H9 (cell line): Measurements from ENCODE around the gene TPGS2. TPM values are rescaled to one million over a fixed set of nuclear protein-coding genes. Genes with fewer than 3 reads are reported as not detected.

ENCODE experiments used
- DNase-seq: peaks from one replicate; pipeline ENCODE4 v3.0.0-alpha.2; 2017
- H2AFZ ChIP-seq: one replicate; pipeline ENCODE4 v1.6.1; 2013; ENCODE audit warnings: mild to moderate bottlenecking, low read length, control low read depth, moderate library complexity
- H2AK5ac ChIP-seq: 2 replicates; pipeline ENCODE4 v1.6.1; 2013; ENCODE audit warnings: low read length, control low read depth, mixed read lengths; ENCODE audit not compliant: insufficient read length
- H2BK120ac ChIP-seq: one replicate; pipeline ENCODE4 v1.6.1; 2013; ENCODE audit warnings: low read depth, mild to moderate bottlenecking, low read length, control low read depth, inconsistent platforms; ENCODE audit not compliant: poor library complexity, severe bottlenecking
- H2BK12ac ChIP-seq: 2 replicates; pipeline ENCODE4 v1.6.1; 2013; ENCODE audit warnings: low read length, control low read depth, mixed read lengths, low read depth; ENCODE audit not compliant: insufficient read length
- H2BK15ac ChIP-seq: 2 replicates; pipeline ENCODE4 v1.6.1; 2013; ENCODE audit warnings: low read depth, low read length, control low read depth
- H2BK20ac ChIP-seq: one replicate; pipeline ENCODE4 v1.6.1; 2013; ENCODE audit warnings: low read depth, mild to moderate bottlenecking, low read length, control low read depth, inconsistent platforms; ENCODE audit not compliant: poor library complexity, severe bottlenecking
- H2BK5ac ChIP-seq: 2 replicates; pipeline ENCODE4 v1.6.1; 2013; ENCODE audit warnings: low read length, control low read depth, mixed read lengths; ENCODE audit not compliant: insufficient read length
- H3K14ac ChIP-seq: 2 replicates; pipeline ENCODE4 v1.6.1; 2013; ENCODE audit warnings: low read length, control low read depth; ENCODE audit not compliant: insufficient read depth
- H3K18ac ChIP-seq: 2 replicates; pipeline ENCODE4 v1.6.1; 2013; ENCODE audit warnings: low read depth, mild to moderate bottlenecking, mixed read lengths, low read length, control low read depth; ENCODE audit not compliant: insufficient read length
- H3K23ac ChIP-seq: 2 replicates; pipeline ENCODE4 v1.6.1; 2013; ENCODE audit warnings: low read length, control low read depth, mixed read lengths, low read depth; ENCODE audit not compliant: insufficient read length
- H3K23me2 ChIP-seq: 2 replicates; pipeline ENCODE4 v1.6.1; 2013; ENCODE audit warnings: low read depth, mild to moderate bottlenecking, mixed read lengths, low read length, control low read depth; ENCODE audit not compliant: insufficient read length, poor library complexity, severe bottlenecking
- H3K27ac ChIP-seq: 2 replicates; pipeline ENCODE4 v1.5.1; 2013; ENCODE audit warnings: low read length, control low read depth, mixed read lengths, low read depth; ENCODE audit not compliant: insufficient read length
- H3K27me3 ChIP-seq: 2 replicates; pipeline ENCODE4 v1.6.1; 2013; ENCODE audit warnings: low read length, control low read depth, inconsistent platforms; ENCODE audit not compliant: insufficient read depth
- H3K4ac ChIP-seq: 2 replicates; pipeline ENCODE4 v1.6.1; 2013; ENCODE audit warnings: low read depth, mild to moderate bottlenecking, control low read depth, inconsistent platforms, low read length, moderate library complexity
- H3K4me1 ChIP-seq: 2 replicates; pipeline ENCODE4 v1.6.1; 2013; ENCODE audit warnings: low read length, control low read depth, inconsistent platforms; ENCODE audit not compliant: insufficient read depth
- H3K4me2 ChIP-seq: 2 replicates; pipeline ENCODE4 v1.6.1; 2013; ENCODE audit warnings: low read length, control low read depth, mixed read lengths; ENCODE audit not compliant: insufficient read length, insufficient read depth
- H3K56ac ChIP-seq: 2 replicates; pipeline ENCODE4 v1.6.1; 2013; ENCODE audit warnings: low read depth, mild to moderate bottlenecking, mixed read lengths, low read length, control low read depth; ENCODE audit not compliant: insufficient read length
- H3K79me1 ChIP-seq: 2 replicates; pipeline ENCODE4 v1.6.1; 2013; ENCODE audit warnings: low read depth, mild to moderate bottlenecking, moderate library complexity, low read length, control low read depth, inconsistent platforms; ENCODE audit not compliant: insufficient read depth, poor library complexity, severe bottlenecking
- H3K79me2 ChIP-seq: 2 replicates; pipeline ENCODE4 v1.6.1; 2013; ENCODE audit warnings: low read length, control low read depth, inconsistent platforms; ENCODE audit not compliant: insufficient read depth
- H3K9ac ChIP-seq: 2 replicates; pipeline ENCODE4 v1.6.1; 2013; ENCODE audit warnings: low read length, control low read depth, mixed read lengths; ENCODE audit not compliant: insufficient read length; ENCODE audit errors: extremely low read depth
- H3K9me3 ChIP-seq: one replicate; pipeline ENCODE4 v1.6.1; 2013; ENCODE audit warnings: low read depth, low read length, inconsistent platforms; ENCODE audit not compliant: control insufficient read depth
- H3T11ph ChIP-seq: one replicate; pipeline ENCODE4 v1.6.1; 2013; ENCODE audit warnings: mild to moderate bottlenecking, low read length, control low read depth, inconsistent platforms
- H4K20me1 ChIP-seq: one replicate; pipeline ENCODE4 v1.6.1; 2013; ENCODE audit not compliant: control insufficient read depth, insufficient read length, insufficient read depth
- H4K5ac ChIP-seq: 2 replicates; pipeline ENCODE4 v1.6.1; 2013; ENCODE audit warnings: low read depth, mild to moderate bottlenecking, mixed read lengths, low read length, control low read depth; ENCODE audit not compliant: insufficient read length
- H4K8ac ChIP-seq: replicated peaks from 2 replicates; pipeline ENCODE4 v1.6.1; 2013; ENCODE audit warnings: low read length, control low read depth, mixed read lengths, low read depth; ENCODE audit not compliant: insufficient read length
- H4K91ac ChIP-seq: 2 replicates; pipeline ENCODE4 v1.6.1; 2013; ENCODE audit warnings: low read depth, mild to moderate bottlenecking, moderate library complexity, mixed read lengths, low read length, control low read depth; ENCODE audit not compliant: insufficient read length
- H3K27ac Mint-ChIP-seq, 3 experiments: 2 replicates in 2 of 3; 3 replicates in 1 of 3; pipeline ENCODE4 v1.8.0; 2020 to 2021; ENCODE audit warnings: mixed read lengths in 3 of 3, mild to moderate bottlenecking in 1 of 3, moderate library complexity in 1 of 3
- H3K27me3 Mint-ChIP-seq: 2 replicates; pipeline ENCODE4 v1.8.0; 2021; ENCODE audit warnings: low read depth, mild to moderate bottlenecking, moderate library complexity, mixed read lengths
- H3K36me3 Mint-ChIP-seq, 3 experiments: 2 replicates in 2 of 3; 3 replicates in 1 of 3; pipeline ENCODE4 v1.8.0; 2020 to 2021; ENCODE audit warnings: low read depth in 3 of 3, mixed read lengths in 3 of 3; ENCODE audit not compliant: insufficient read depth in 1 of 3
- H3K4me1 Mint-ChIP-seq, 2 experiments: 2 replicates each; pipeline ENCODE4 v1.8.0; 2020; ENCODE audit warnings: mixed read lengths in 2 of 2
- H3K4me3 Mint-ChIP-seq, 2 experiments: 2 replicates in 1 of 2; 3 replicates in 1 of 2; pipeline ENCODE4 v1.8.0; 2020 to 2021; ENCODE audit warnings: mild to moderate bottlenecking in 2 of 2, mixed read lengths in 2 of 2, moderate library complexity in 1 of 2
- H3K9me3 Mint-ChIP-seq, 2 experiments: 2 replicates in 1 of 2; 3 replicates in 1 of 2; pipeline ENCODE4 v1.8.0; 2020; ENCODE audit warnings: mild to moderate bottlenecking in 2 of 2, mixed read lengths in 2 of 2, moderate library complexity in 1 of 2
- WGBS: extraction: QIAGEN DNeasy Blood & Tissue Kit; methylation state at CpG from one replicate; pipeline ENCODE4 v1.1.7; 2013; ENCODE audit warnings: missing lambda C conversion rate, low lambda C conversion rate, mixed read lengths; ENCODE audit not compliant: insufficient read length; ENCODE audit errors: extremely low coverage; 5-methylcytosine and 5-hydroxymethylcytosine counted together
- total RNA-seq: library from RNA; stranded (reverse); gene quantifications from 2 replicates; pipeline ENCODE4 v1.2.1, GENCODE V29; 2021
- TF ChIP-seq, protein P1 (sequence below): fragments of 200-600 bp; sonication (generic); conservative IDR thresholded peaks from 3 replicates; pipeline ENCODE4 v1.8.0; 2021; ENCODE audit warnings: antibody characterized with exemption, mild to moderate bottlenecking

The TPGS2 gene
- total RNA-seq, 1 experiment from 2014 or later = 147 TPM

DNA sequence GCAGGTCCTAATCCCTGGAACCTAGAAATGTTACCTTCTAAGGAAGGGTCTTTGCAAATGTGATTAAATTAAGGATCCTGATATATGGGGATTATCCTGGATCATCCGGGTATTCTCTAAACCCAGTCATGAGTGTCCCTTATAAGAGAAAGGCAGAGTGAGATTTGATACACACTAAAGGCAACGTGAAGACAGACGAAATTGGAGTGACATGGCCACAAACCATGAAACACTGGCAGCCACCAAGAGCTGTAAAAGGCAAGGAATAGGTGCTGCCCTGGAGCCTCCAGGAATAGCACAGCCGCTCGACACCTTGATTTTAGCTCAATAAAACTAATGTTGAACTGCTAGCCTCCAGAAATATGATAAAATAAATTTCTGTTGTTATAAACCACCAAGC, 45.0 kb downstream of the TPGS2 start:
- Histone ChIP-seq H3K18ac (no peak overlapping the region), H3K79me2 (no peaks in the 10 kb centered on the region), H3K9me3 (no peaks in the 10 kb centered on the region), H3K27me3 (no peaks in the 10 kb centered on the region), H4K91ac (no peak overlapping the region), H3K56ac (no peak overlapping the region), H3K27ac (no peak overlapping the region), H4K5ac (no peak overlapping the region), H3K79me1 (no peaks in the 10 kb centered on the region), H4K20me1 (no peaks in the 10 kb centered on the region), H2AFZ (no peak overlapping the region), H3K4ac (no peak overlapping the region), H2BK5ac (no peak overlapping the region), H3T11ph (no peak overlapping the region), H3K23ac (no peak overlapping the region), H3K23me2 (no peaks in the 10 kb centered on the region), H2BK12ac (no peak overlapping the region), H2AK5ac (no peak overlapping the region), H4K8ac (no peak overlapping the region), H2BK15ac (no peak overlapping the region), H2BK120ac (no peak overlapping the region), H3K14ac (no peak overlapping the region), H3K4me2 (no peak overlapping the region), H3K9ac (no peak overlapping the region), H3K4me1 (no peaks in the 10 kb centered on the region), H2BK20ac (no peak overlapping the region)
- TF ChIP-seq, protein P1, sequence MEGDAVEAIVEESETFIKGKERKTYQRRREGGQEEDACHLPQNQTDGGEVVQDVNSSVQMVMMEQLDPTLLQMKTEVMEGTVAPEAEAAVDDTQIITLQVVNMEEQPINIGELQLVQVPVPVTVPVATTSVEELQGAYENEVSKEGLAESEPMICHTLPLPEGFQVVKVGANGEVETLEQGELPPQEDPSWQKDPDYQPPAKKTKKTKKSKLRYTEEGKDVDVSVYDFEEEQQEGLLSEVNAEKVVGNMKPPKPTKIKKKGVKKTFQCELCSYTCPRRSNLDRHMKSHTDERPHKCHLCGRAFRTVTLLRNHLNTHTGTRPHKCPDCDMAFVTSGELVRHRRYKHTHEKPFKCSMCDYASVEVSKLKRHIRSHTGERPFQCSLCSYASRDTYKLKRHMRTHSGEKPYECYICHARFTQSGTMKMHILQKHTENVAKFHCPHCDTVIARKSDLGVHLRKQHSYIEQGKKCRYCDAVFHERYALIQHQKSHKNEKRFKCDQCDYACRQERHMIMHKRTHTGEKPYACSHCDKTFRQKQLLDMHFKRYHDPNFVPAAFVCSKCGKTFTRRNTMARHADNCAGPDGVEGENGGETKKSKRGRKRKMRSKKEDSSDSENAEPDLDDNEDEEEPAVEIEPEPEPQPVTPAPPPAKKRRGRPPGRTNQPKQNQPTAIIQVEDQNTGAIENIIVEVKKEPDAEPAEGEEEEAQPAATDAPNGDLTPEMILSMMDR = no peak
- no CpG with 5 or more reads among the region's 5 CpGs for WGBS
- H3K27me3 Mint-ChIP-seq = 0 out of 2 replicates have a peak, but pooled peaks cover 1% of the 10 kb centered on the region
- no peaks in the 10 kb centered on the region for H3K9me3 Mint-ChIP-seq
- H3K27ac Mint-ChIP-seq = no peak overlapping the region
- H3K4me3 Mint-ChIP-seq = no peak overlapping the region
- no peaks in the 10 kb centered on the region; a peak in 2 of 7 replicates for H3K36me3 Mint-ChIP-seq
- no peak for DNase-seq
- peaks cover 5% of the 10 kb centered on the region in 2 experiments; a peak in 3 of 4 replicates for H3K4me1 Mint-ChIP-seq
